Left lung (tissue), 10 donors: Measurements from ENCODE around the gene KPNA5. TPM values are rescaled to one million over a fixed set of nuclear protein-coding genes. Genes with fewer than 3 reads are reported as not detected.

Experiments
- ATAC-seq: fragments of 200-7000 bp; cut with Tn5 transposase; one replicate; pipeline ENCODE4 v1.9.1; 2020; ENCODE audit warnings: moderate library complexity
- DNase-seq, 4 donors: peaks; one replicate each; pipeline ENCODE4 v3.0.0-alpha.2; 2013 to 2020
- H3K27ac ChIP-seq, 2 donors: fragments of 200-600 bp; sonication (generic) in 1 of 2; one replicate each; pipeline versions ENCODE4 v1.5.0 to v1.8.0; 2020 to 2021
- H3K27me3 ChIP-seq, 2 donors: fragments of 200-600 bp; sonication (generic) in 1 of 2; one replicate each; pipeline versions ENCODE4 v1.5.0 to v1.8.0; 2020 to 2021
- H3K36me3 ChIP-seq, 2 donors: fragments of 200-600 bp; sonication (generic) in 1 of 2; one replicate each; pipeline versions ENCODE4 v1.5.0 to v1.8.0; 2020 to 2021
- H3K4me1 ChIP-seq, 2 donors: fragments of 200-600 bp; one replicate each; pipeline ENCODE4 v1.8.0; 2021
- H3K4me3 ChIP-seq, 2 donors: fragments of 200-600 bp; sonication (generic) in 1 of 2; one replicate each; pipeline versions ENCODE4 v1.5.0 to v1.8.0; 2020 to 2021; ENCODE audit warnings: mild to moderate bottlenecking in 1 of 2
- H3K9me3 ChIP-seq, 2 donors: fragments of 200-600 bp; sonication (generic) in 1 of 2; one replicate each; pipeline versions ENCODE4 v1.5.0 to v1.8.0; 2020 to 2021
- intact Hi-C, 2 donors: fragments of 100-400 bp; cut with DNase I; formaldehyde crosslinking; loops; one replicate each; pipeline versions ENCODE4 v1.11.2 to v1.14.2; 2022
- polyA plus RNA-seq, 6 donors: library from polyadenylated mRNA; unstranded; fragments of 120-200 nt; gene quantifications; one replicate each; pipeline ENCODE4 v1.2.1, GENCODE V29; 2013; ENCODE audit not compliant: insufficient read length in 6 of 6
- total RNA-seq, 2 donors: library from RNA; stranded (reverse); fragmentation: NEBNext Ultra II Directional; extraction: Animal tissue kit (Norgen Biotek cat#: 25700); gene quantifications; one replicate each; pipeline ENCODE4 v1.2.1, GENCODE V29; 2021
- TF ChIP-seq, protein P1 (sequence below), 2 donors: fragments of 200-600 bp; sonication (generic) in 1 of 2; IDR thresholded peaks; one replicate each; pipeline versions ENCODE4 v1.5.0 to v1.8.0; 2021; ENCODE audit warnings: antibody characterized with exemption in 2 of 2
- donor health status: DM: no; HTN: yes; CAD: no.
- donor health status: DM: no; HTN: no; CAD: no.

The KPNA5 gene
- total and polyA plus RNA-seq, 8 donors = 10.2 to 31.1 (median 26.2) TPM

DNA sequence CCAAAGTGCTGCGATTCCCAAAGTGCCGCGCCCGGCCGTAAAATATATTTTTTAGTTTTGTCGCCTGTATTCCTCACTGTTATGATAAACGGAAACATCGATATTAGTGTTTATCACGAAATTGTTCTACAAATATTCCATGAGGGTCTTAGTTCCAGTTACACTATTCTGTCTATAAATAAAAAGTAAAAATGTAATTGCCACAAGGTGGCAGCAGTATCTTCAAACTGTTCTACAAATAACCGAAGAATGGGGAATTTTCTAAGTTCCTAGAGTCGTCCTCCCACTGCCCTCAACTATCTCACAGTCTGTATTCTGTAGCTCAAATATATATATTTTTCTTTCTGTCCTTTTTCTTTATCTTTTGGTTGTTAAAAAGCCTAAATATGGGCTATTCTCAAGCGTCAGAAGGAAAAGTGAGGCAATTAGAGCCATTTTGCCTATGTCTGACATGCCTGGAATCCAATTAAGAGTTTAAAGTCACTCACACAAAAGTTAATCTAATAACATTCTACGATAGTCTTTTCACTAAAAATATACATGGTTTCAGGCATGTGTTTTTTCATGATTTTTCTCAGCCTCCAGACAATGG lies 98.7 kb downstream of the KPNA5 start:
- no peak overlapping the region for H3K27ac ChIP-seq
- DNase-seq (peak in 2 of 4 donors; percentile 37 to 68), ATAC-seq (peak; percentile 64)
- intact Hi-C loops = no loop called here
- H3K27me3 ChIP-seq = peaks cover 0 to 16% of the 10 kb centered on the region in 2 donors
- H3K36me3 ChIP-seq = no peaks in the 10 kb centered on the region
- TF ChIP-seq, protein P1, sequence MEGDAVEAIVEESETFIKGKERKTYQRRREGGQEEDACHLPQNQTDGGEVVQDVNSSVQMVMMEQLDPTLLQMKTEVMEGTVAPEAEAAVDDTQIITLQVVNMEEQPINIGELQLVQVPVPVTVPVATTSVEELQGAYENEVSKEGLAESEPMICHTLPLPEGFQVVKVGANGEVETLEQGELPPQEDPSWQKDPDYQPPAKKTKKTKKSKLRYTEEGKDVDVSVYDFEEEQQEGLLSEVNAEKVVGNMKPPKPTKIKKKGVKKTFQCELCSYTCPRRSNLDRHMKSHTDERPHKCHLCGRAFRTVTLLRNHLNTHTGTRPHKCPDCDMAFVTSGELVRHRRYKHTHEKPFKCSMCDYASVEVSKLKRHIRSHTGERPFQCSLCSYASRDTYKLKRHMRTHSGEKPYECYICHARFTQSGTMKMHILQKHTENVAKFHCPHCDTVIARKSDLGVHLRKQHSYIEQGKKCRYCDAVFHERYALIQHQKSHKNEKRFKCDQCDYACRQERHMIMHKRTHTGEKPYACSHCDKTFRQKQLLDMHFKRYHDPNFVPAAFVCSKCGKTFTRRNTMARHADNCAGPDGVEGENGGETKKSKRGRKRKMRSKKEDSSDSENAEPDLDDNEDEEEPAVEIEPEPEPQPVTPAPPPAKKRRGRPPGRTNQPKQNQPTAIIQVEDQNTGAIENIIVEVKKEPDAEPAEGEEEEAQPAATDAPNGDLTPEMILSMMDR (IDR thresholded peaks at IDR 0.05) = peak in 1 of 2 donors; percentile 24
- H3K9me3 ChIP-seq = no peaks in the 10 kb centered on the region
- H3K4me1 ChIP-seq = no peaks in the 10 kb centered on the region
- H3K4me3 ChIP-seq = no peak overlapping the region

DNA sequence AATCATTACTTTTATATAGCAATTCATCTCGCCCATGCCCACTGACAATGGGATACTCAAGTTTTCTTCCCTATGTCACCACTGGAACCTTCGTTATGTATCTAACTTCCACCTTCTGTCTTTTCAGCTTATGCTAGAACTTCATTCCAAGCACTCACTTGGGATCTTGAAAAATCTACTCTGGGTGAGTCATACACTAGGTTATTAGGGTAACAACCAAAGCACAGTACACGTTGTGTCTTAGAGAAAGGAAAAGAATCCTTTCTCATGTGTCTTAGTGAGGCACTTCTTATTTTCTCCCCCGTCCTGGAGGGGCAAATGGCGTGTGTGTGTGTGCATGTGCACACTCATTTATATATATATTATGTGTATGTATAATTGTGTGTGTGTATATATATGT lies 102.8 kb downstream of the KPNA5 start:
- TF ChIP-seq, protein P1 (IDR thresholded peaks at IDR 0.05) = no peak
- no peak for ATAC-seq
- Histone ChIP-seq H3K9me3 (no peaks in the 10 kb centered on the region), H3K36me3 (no peaks in the 10 kb centered on the region), H3K4me1 (no peaks in the 10 kb centered on the region), H3K4me3 (no peak overlapping the region), H3K27ac (no peak overlapping the region), H3K27me3 (peaks cover 0 to 11% of the 10 kb centered on the region in 2 donors)
- intact Hi-C loops = no loop called here
- DNase-seq = no peak

Other genes with a start within 250 kb of the KPNA5 start
- gene CALHM6, start 219.8 kb upstream of the KPNA5 start, total RNA-seq = 1 to 10 TPM; 2.1 to 6.4 TPM
- 1 to 10 TPM; 2.1 to 9.1 (median 6.2) TPM for gene CALHM6, start 219.8 kb upstream of the KPNA5 start, polyA plus RNA-seq
- 1 to 10 TPM; 2.3 to 2.9 TPM for gene CALHM5, start 169.6 kb upstream of the KPNA5 start, total RNA-seq
- gene CALHM5, start 169.6 kb upstream of the KPNA5 start, polyA plus RNA-seq = 1 to 10 TPM; 4.8 to 6.7 (median 5.7) TPM
- gene TRAPPC3L, start 135.5 kb upstream of the KPNA5 start, total RNA-seq = under 1 TPM; 0.12 to 0.13 TPM
- gene TRAPPC3L, start 135.5 kb upstream of the KPNA5 start, polyA plus RNA-seq = under 1 TPM; 0.32 to 0.99 (median 0.43) TPM
- not detected for gene CALHM4, start 127.5 kb upstream of the KPNA5 start, total RNA-seq
- not detected for gene CALHM4, start 127.5 kb upstream of the KPNA5 start, polyA plus RNA-seq
- 10 to 100 TPM; 37.0 to 41.1 TPM for gene RWDD1, start 109.7 kb upstream of the KPNA5 start, total RNA-seq
- 10 to 100 TPM; 66.5 to 92.4 (median 84.0) TPM for gene RWDD1, start 109.7 kb upstream of the KPNA5 start, polyA plus RNA-seq
- gene RSPH4A, start 64.7 kb upstream of the KPNA5 start, total RNA-seq = 1 to 10 TPM in 1 of 2 donors, under 1 TPM in 1; 0.15 to 5.1 TPM
- 10 to 100 TPM in 2 of 6 donors, 1 to 10 TPM in 4; 5.1 to 11.3 (median 8.4) TPM for gene RSPH4A, start 64.7 kb upstream of the KPNA5 start, polyA plus RNA-seq
- 10 to 100 TPM in 1 of 2 donors, 1 to 10 TPM in 1; 8.2 to 12.4 TPM for gene ZUP1, start 12.4 kb upstream of the KPNA5 start, total RNA-seq
- 10 to 100 TPM; 13.4 to 18.0 (median 15.9) TPM for gene ZUP1, start 12.4 kb upstream of the KPNA5 start, polyA plus RNA-seq
- gene FAM162B, start 84.5 kb downstream of the KPNA5 start, total RNA-seq = 1 to 10 TPM; 5.2 to 8.7 TPM
- gene FAM162B, start 84.5 kb downstream of the KPNA5 start, polyA plus RNA-seq = 100 to 1,000 TPM in 2 of 6 donors, 10 to 100 TPM in 4; 61.9 to 105 (median 82.3) TPM
- gene GPRC6A, start 147.9 kb downstream of the KPNA5 start, total RNA-seq = under 1 TPM in 1 of 2 donors, not detected in 1; 0.12 TPM
- gene GPRC6A, start 147.9 kb downstream of the KPNA5 start, polyA plus RNA-seq = under 1 TPM; 0.10 to 0.33 (median 0.13) TPM
- not detected for gene RFX6, start 196.0 kb downstream of the KPNA5 start, total RNA-seq
- gene RFX6, start 196.0 kb downstream of the KPNA5 start, polyA plus RNA-seq = 1 to 10 TPM; 1.1 to 2.6 (median 2.3) TPM